HepG2 (cell line): ENCODE data around the gene DHRS11. TPM values are rescaled to one million over a fixed set of nuclear protein-coding genes. Genes with fewer than 3 reads are reported as not detected.

ENCODE experiments used
- ATAC-seq: fragments of 200-7000 bp; cut with Tn5 transposase; 3 replicates; pipeline ENCODE4 v1.9.1; 2020; ENCODE audit warnings: mild to moderate bottlenecking, moderate library complexity
- BruUV-seq: library from RNA; stranded (reverse); fragments of 400-500 nt; replicated peaks from 2 replicates; lab custom pipeline; 2021; lab: Mats Ljungman, UMichigan
- CTCF ChIA-PET: fragments of 300-600 bp; formaldehyde crosslinking; extraction: SDS; loops from one replicate; lab custom pipeline; 2021; ENCODE audit warnings: low total read pairs, inconsistent platforms, low intra/inter-chr PET ratio; lab: Yijun Ruan, JAX
- POLR2A ChIA-PET: fragments of 350-600 bp; sonication (Branson Sonifier 250); formaldehyde crosslinking; loops from one replicate; lab custom pipeline; 2020; ENCODE audit warnings: antibody characterized with exemption, inconsistent platforms; lab: Yijun Ruan, JAX
- DNase-seq: peaks from one replicate; pipeline ENCODE4 v3.0.0-alpha.2; 2015; ENCODE audit warnings: low spot score
- FAIRE-seq: peaks from 3 replicates; lab custom pipeline; 2011; peaks lifted over from hg19 to GRCh38; lab: Jason Lieb, UNC
- H2AFZ ChIP-seq: one replicate; pipeline ENCODE4 v1.6.1; 2011; ENCODE audit warnings: low read length, inconsistent platforms
- H3K27ac ChIP-seq: fragments of 300-600 bp; 3 replicates; pipeline ENCODE4 v1.8.0; 2011; ENCODE audit warnings: mixed run types, mild to moderate bottlenecking, mixed read lengths, low read length, inconsistent platforms; ENCODE audit not compliant: insufficient read depth; ENCODE audit errors: extremely low read length
- H3K27me3 ChIP-seq, 2 experiments: fragments of 200-600 bp in 1 of 2; 2 replicates in 1 of 2; 3 replicates in 1 of 2; pipeline versions ENCODE4 v1.6.0 to v1.8.0; 2011; ENCODE audit warnings: low read length in 2 of 2, mild to moderate bottlenecking in 2 of 2, moderate library complexity in 2 of 2, inconsistent platforms in 1 of 2; ENCODE audit not compliant: insufficient read depth in 2 of 2, control insufficient read depth in 1 of 2
- H3K36me3 ChIP-seq, 2 experiments: fragments of 200-600 bp in 1 of 2; replicated peaks in 1 of 2; 2 replicates in 1 of 2; 3 replicates in 1 of 2; pipeline versions ENCODE4 v1.5.1 to v1.8.0; 2011; ENCODE audit warnings: low read length in 2 of 2, inconsistent platforms in 1 of 2; ENCODE audit not compliant: insufficient read depth in 2 of 2, control insufficient read depth in 1 of 2
- H3K4me1 ChIP-seq: 2 replicates; pipeline ENCODE4 v1.5.1; 2012; ENCODE audit warnings: low read length, inconsistent platforms; ENCODE audit not compliant: insufficient read depth
- H3K4me2 ChIP-seq: 2 replicates; pipeline ENCODE4 v1.6.0; 2011; ENCODE audit warnings: low read depth, low read length, inconsistent platforms
- H3K4me3 ChIP-seq, 3 experiments: fragments of 200-600 bp in 1 of 3; sonication (generic), shearing (Covaris generic) in 1 of 3; replicated peaks in 1 of 3; 2 replicates each; pipeline ENCODE4 v1.5.1; 2011 to 2016; ENCODE audit warnings: low read length in 3 of 3, inconsistent platforms in 2 of 3, low read depth in 2 of 3, mild to moderate bottlenecking in 2 of 3, control low read depth in 1 of 3, mixed read lengths in 1 of 3; ENCODE audit not compliant: insufficient read depth in 1 of 3
- H3K79me2 ChIP-seq: one replicate; pipeline ENCODE4 v1.6.1; 2011; ENCODE audit warnings: low read length, inconsistent platforms; ENCODE audit not compliant: insufficient read depth
- H3K9ac ChIP-seq: 2 replicates; pipeline ENCODE4 v1.6.0; 2011; ENCODE audit warnings: mild to moderate bottlenecking, low read depth, low read length, inconsistent platforms; ENCODE audit not compliant: insufficient read depth
- H3K9me3 ChIP-seq: 2 replicates; pipeline ENCODE4 v1.5.1; 2012; ENCODE audit warnings: mild to moderate bottlenecking, low read length
- H4K20me1 ChIP-seq: 2 replicates; pipeline ENCODE4 v1.6.0; 2011; ENCODE audit warnings: inconsistent platforms, mild to moderate bottlenecking, low read length, moderate library complexity; ENCODE audit not compliant: insufficient read depth
- MED13 ChIP-seq: sonication (generic); formaldehyde crosslinking; IDR thresholded peaks from 2 replicates; pipeline ENCODE4 v1.5.0; 2020; ENCODE audit warnings: missing genetic modification reagents
- NFE2L2 ChIP-seq: fragments of 150-350 bp; IDR thresholded peaks from 2 replicates; pipeline ENCODE4 v1.6.1; 2014; ENCODE audit warnings: low read length
- RBAK ChIP-seq: sonication (generic); formaldehyde crosslinking; IDR thresholded peaks from 2 replicates; pipeline ENCODE4 v1.5.1; 2020; ENCODE audit warnings: mild to moderate bottlenecking, missing genetic modification reagents
- ZBTB49 ChIP-seq: sonication (generic); formaldehyde crosslinking; IDR thresholded peaks from 2 replicates; pipeline ENCODE4 v1.4.0; 2020; ENCODE audit warnings: missing genetic modification reagents, borderline replicate concordance
- ZNF281 ChIP-seq: sonication (generic); formaldehyde crosslinking; IDR thresholded peaks from 2 replicates; pipeline ENCODE4 v1.4.0; 2020; ENCODE audit warnings: missing genetic modification reagents, borderline replicate concordance
- ZNF577 ChIP-seq: sonication (generic); formaldehyde crosslinking; IDR thresholded peaks from 2 replicates; pipeline ENCODE4 v1.4.0; 2020; ENCODE audit warnings: mild to moderate bottlenecking, low read depth, missing genetic modification reagents, borderline replicate concordance
- WGBS: methylation state at CpG from one replicate; pipeline ENCODE4 v1.1.6; 2017; ENCODE audit warnings: low lambda C conversion rate; 5-methylcytosine and 5-hydroxymethylcytosine counted together
- in situ Hi-C: cut with HindIII; loops from 2 replicates; pipeline ENCODE4 v1.10.0; 2017; ENCODE audit warnings: low pct_unique_long_range_greater_than_20kb; ENCODE audit not compliant: extremely low pct_ligation_motif_present
- intact Hi-C: fragments of 100-400 bp; cut with micrococcal nuclease; formaldehyde crosslinking; loops from one replicate; pipeline ENCODE4 v1.10.0; 2022; ENCODE audit not compliant: unreplicated experiment
- polyA plus RNA-seq, 8 experiments: library from polyadenylated mRNA; depleted of rRNA in 3 of 8; stranded (reverse) in 7 of 8; unstranded in 1 of 8; fragments of >200 nt; fragmentation: Illumina TruSeq in 4 of 8; extraction: Trizol in 4 of 8; gene quantifications; 2 replicates each; pipeline versions ENCODE4 v1.2.1 to v1.2.3, GENCODE V29; 2011 to 2016; ENCODE audit warnings: low read depth in 4 of 8, missing spikeins in 1 of 8, mixed read lengths in 1 of 8; ENCODE audit not compliant: insufficient read depth in 1 of 8
- total RNA-seq, 5 experiments: library from RNA; depleted of rRNA; stranded (reverse); fragments of >200 nt; fragmentation: Illumina TruSeq; extraction: Trizol; gene quantifications; 2 replicates each; pipeline ENCODE4 v1.2.3, GENCODE V29; 2016; ENCODE audit warnings: low read depth in 1 of 5

Gene DHRS11
- total and polyA plus RNA-seq, 2 of the 13 experiments (the other 11 are each of a cell fraction or from before 2014, with no cell fraction given), result 28.4 to 41.9 TPM

GRCh38 chr17:36546418-36547093, 45.1 kb upstream of the DHRS11 start:
- peak overlapping the region; percentile 100 for H3K27ac ChIP-seq
- TF ChIP-seq NFE2L2, result peak; percentile 72
- TF ChIP-seq RBAK (CRISPR knock-in tag), result no peak
- TF ChIP-seq MED13, result no peak
- TF ChIP-seq ZNF577 (CRISPR knock-in tag), result no peak
- TF ChIP-seq ZBTB49 (CRISPR knock-in tag), result no peak
- no peak for TF ChIP-seq ZNF281 (CRISPR knock-in tag)
- FAIRE-seq (no peak), ATAC-seq (no peak), DNase-seq (no peak)
- no TSS peak for BruUV-seq
- peak overlapping the region; percentile 97 for H3K9ac ChIP-seq
- peak overlapping the region; percentile 58 to 97 (median 91) for H3K4me3 ChIP-seq
- peaks cover 67% of the 10 kb centered on the region for H3K79me2 ChIP-seq
- 2% methylated on average over 7 of the region's 7 CpGs for WGBS
- peaks cover 31% of the 10 kb centered on the region for H4K20me1 ChIP-seq
- H2AFZ ChIP-seq, result no peak overlapping the region
- H3K4me1 ChIP-seq, result peaks cover 33% of the 10 kb centered on the region
- CTCF ChIA-PET, result no interaction called here
- in situ Hi-C loops (no loop called here), intact Hi-C loops (loop anchor here (5.0 kb wide), 1 partner anchor 46 kb away; the partner anchor contains the start of gene DHRS11)
- no peaks in the 10 kb centered on the region; a peak in 1 of 5 replicates for H3K36me3 ChIP-seq
- peaks cover 0 to 5% of the 10 kb centered on the region in 2 experiments; a peak in 1 of 5 replicates for H3K27me3 ChIP-seq
- H3K9me3 ChIP-seq, result no peaks in the 10 kb centered on the region
- H3K4me2 ChIP-seq, result peak overlapping the region; percentile 78
- POLR2A ChIA-PET, result interaction anchor here (0.9 to 4.2 kb wide), 4 partner anchors 7 to 55 kb away, joined by 3 to 107 read pairs (median 48); partner anchors contain the start of genes DHRS11, MRM1, MYO19 and PIGW
